HG03460 (cell line): ENCODE measurements around the gene RASEF.
A peak's percentile ranks its signal among the peaks of the same experiment; 100 is the strongest.
"Not testable (repeated sequence)": the region's sequence is repeated elsewhere in the genome, so short reads cannot be mapped to it uniquely, and the experiment has no call there.

Source experiments
- ATAC-seq: cut with Tn5 transposase; IDR thresholded peaks from one replicate; pipeline ENCODE4 v1.9.1; 2021; ENCODE audit not compliant: unreplicated experiment

Gene RASEF

DNA sequence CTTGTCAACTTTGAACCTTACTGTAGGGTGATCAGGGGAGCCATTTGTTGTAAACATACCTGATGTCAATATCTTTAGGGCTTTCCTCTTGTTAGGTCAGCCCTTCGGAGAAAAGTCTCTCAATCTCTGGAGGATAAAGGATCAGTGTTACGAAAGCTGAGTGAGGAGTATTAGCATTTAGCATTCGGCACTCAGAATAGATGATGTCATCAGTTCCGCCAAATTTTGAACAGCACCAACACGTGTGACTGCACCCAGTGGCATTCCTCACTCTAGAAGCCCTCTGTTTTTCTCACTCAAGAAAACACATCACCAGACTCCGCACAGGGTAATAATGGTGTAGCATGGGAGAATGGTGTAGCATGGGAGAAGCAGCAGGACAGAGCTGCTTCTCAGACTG is 87.8 kb downstream of the RASEF start:
- ATAC-seq, result no peak

DNA sequence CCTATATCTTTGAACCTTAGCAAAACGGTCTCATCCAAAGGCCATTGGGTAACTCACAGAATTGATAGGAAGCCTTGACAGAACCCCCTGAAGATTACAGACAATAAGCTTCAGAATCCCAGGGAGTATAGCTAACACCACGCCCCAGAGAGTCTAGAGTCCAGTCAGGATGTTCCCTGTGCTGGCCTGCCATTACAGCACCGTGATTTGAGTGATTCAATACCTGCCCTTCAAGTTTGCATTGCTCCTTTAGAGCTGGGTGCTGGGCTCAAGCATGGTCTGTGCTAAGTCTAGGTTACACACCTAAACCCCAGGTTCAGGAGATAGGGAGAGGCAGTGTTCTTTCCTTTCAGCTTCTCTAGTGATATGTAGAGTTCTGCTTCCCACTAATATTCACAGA is 90.5 kb downstream of the RASEF start:
- ATAC-seq, result no peak

DNA sequence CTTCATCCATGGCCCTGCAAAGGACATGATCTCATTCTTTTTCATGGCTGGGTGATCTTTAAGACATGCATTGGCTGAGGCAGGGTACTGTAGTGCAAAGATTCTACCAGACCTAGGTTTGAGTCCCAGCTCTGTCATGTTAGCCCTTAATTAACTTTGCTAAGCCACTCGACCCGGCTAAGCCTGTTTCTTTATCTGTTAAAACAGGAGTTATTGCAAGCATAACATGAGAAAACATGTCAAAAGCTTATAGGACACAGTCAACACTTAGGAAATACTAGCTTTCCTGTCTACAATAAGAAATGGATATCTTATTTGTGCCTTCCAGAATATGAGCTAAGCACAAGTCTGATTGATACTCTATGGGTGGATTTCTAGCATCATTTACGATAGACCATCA is 92.6 kb downstream of the RASEF start:
- ATAC-seq, result no peak

DNA sequence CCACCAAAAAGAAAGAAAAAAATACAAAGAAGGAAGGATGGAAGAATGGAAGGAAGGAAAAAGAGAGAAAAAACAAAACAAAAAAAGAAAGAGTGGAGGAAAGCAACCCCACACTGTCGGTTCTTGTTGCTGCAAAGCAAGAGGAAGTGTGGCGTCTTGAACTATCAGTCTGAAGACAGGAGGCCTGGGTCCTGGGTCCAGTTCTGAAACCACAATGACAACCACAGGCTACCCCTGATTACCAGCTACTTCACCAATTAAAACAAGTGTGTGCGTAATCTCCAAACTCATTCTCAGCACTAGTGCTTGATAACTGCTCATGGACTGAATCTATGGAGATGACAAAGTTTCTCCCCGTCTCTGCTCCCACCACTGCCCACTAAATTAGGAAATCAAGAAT is 93.7 kb downstream of the RASEF start:
- ATAC-seq, result no peak

DNA sequence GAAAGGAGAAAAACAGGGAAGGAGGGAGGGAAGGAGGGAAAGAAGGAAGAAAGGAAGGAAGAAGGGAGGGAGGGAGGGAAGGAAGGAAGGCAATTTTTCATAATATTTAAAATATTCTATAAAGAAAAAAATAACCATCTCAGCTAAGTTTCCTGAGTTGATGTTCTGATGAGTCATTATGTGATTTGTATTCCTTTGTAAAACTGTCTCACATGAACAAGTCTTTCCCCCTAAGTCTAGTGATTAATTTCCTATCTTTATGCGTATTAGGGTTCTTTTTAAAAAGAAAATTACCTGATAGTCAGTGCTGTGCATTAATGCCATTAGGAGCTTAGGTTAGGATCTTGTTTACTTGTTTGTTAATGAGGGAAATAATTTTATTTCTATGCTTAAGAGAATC is 94.1 kb downstream of the RASEF start:
- ATAC-seq, result no peak

DNA sequence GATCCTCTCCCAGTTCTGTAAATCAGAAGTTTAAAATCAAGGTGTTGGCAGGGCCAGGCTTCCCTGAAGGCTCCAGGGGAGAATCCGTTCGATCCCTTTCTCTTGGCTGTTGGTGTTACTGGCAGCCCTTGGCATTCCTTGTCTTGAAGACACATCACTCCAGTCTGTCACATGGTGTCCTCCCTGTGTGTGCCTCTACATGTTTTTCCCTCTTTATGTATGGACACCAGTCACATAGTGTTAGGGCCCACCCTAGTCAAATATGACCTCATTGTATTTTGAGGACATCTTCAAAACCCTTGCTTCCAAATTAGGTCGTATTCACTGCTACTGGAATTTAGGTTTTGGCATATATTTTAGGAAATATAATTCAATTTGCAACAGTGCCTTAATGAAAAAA is 94.6 kb downstream of the RASEF start:
- ATAC-seq, result no peak

DNA sequence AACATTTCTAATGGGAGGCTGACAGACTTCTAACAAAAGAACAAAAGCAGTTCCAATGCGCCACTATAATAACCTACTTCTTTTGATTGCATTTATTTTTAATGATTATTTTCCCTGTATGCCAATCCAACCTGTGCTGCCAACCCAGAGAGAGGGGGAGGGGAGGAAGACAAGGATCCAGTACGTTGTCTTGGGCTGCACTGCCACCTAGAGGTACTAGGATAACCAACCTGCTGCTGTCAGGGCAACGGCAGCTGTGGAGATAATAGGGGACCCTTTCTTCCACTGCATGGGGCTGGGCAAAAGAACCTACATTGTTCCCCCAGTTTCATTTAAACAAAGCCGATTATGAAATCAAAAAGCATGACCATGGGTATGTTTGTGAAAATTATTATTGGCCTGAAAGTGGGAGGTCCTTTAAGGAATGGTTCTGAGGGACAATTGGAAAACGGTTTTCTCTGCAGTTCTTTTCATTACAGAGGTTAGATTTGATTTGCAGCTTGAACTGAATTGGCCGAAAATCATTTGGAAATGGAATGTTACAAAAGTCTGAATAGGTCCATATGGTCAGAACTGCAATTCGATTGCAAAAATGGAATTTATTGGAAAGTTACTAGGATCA is 101.3 kb downstream of the RASEF start:
- peak; percentile 87 for ATAC-seq

DNA sequence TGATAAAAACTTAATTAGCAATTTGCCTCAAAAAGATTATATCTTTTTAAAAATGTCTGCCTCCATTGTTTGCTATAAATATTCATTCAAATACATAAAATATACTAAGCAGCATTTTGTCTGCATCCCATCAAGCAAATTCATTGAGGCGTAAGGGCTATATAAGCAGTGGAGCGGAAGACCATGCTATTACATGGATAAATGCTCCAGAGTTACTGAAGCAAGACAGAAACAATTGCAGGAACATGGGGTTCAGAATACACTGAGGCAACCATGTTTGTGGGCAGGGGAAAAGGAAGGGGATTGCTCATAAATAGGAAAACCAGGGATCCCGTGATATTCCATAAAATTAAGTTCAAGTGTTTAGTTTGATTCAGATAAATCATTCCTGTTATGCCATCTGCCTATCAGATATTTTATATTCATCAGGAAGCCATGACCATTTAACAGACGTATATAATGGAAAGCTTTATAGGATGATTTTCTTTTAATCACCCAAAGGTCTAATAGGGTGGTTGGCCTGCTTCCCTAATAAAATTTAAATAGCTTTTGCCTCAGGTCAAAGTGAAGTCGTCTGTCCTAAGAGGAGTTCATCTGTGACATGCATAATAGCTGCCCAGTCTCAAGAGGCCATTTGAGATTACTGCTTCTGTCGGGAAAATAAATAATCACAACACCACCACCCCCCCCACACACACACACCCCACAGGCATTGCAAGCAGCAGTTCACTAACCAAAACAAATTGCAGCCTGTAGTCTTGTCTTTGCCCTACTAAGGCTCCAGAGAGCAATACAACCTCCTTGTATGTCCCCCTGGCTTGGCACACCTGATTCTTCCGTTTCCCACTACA is 105.2 kb downstream of the RASEF start:
- ATAC-seq, result no peak

DNA sequence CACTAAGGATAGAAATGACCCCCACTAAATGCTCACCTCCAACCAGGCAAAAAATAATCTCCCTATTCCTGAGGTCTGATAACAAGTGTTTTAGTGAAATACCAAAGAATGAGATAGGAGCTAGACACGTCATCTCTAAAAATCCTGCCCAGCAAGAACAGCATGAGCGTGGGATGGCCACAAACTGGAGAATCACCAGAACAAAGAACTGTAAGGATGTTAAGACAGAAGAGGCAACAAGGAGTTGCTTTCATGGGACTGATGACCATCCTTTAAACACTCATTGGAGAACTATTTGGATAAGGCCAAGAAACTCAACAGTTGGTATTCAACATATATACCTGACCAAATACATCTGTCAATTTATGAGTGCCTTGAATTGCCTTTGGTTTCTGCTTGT is 113.7 kb downstream of the RASEF start:
- no peak for ATAC-seq

DNA sequence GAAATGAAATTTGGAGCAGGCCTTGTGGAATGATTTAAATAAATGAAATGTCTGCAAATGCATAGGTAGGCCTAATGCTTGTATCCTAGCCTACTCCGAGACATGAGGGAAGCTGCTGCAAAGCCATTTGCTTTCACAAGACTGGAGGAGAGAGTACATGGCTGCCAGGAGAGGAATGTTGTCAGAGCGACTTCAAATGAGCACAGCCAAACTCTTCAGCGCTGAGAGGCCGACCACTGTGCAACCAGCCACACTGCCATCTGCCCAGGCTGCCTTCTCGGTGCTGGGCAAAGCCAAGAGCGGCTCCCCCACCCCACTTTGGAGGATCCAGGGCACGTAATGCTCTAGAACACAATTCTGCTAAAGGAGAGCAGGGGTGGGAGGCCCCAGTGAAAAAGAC is 122.6 kb downstream of the RASEF start:
- ATAC-seq, result no peak

DNA sequence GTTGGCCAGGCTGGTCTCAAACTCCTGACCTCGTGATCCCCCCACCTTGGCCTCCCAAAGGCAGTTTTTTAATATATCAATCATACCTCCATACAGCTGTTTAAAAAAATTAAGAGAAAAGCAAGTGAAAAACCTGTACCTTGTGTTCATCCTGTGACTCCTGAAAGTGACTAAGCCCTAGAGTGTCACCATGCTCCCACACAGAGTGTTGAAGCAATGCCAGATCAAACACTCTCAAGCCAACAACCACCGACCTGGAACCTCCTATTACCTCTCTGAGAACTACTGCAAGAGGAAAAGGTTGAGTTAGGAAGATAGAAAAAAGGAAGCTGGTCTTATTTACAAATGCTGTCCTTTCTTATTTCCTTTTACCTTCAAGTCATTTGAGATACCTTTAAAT is 123.5 kb downstream of the RASEF start:
- ATAC-seq, result no peak

DNA sequence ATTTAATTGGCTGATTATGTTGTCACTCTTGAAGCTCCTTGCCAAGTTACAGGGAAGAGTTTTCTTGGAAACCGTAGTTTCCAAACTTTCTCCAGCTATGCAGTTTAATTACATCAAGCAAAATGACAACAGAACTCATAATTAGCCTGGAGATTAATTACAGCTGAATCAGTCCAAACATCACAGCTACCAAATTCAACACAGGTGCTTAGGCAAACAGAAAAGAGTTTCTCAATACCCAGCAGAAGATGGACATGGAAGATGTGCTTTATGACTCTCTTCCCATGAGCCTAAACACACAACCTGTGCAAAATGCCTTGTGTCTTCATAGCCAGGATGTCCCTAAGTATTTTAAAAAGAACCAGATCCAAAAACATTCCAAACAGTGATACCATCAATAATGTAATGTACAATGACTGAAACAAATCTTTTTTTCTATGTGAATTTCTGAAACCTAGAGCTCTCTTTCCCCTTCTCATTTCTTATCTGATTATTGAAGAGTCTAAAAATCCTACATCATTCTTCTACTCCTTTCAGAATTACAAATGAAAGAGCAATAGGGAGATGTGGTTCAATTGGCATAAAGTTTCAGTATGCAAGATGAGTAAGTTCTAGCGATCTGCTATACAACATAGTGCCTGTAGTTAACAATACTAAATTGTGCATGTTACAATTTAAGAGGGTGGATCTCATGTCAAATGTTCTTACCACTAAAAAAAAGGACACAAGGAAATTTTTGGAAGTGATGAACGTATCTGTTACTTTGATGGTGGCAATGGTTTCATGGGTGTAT is 124.3 kb downstream of the RASEF start:
- no peak for ATAC-seq

DNA sequence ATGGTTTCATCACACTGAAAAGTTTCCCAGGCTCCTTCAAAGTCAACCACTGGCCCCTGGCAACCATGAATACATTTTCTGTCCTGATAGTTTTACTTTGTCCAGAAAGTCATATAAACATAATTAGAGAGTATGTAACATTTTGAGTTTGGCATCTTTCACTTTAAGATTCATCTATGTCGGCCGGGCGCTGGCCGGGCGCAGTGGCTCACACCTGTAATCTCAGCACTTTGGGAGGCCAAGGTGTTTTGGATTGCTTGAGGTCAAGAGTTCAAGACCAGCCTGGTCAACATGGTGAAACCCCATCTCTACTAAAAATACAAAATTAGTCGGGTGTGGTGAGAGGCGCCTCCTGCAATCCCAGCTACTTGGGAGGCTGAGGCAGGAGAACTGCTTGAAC is 126.4 kb downstream of the RASEF start:
- not testable (repeated sequence) for ATAC-seq

DNA sequence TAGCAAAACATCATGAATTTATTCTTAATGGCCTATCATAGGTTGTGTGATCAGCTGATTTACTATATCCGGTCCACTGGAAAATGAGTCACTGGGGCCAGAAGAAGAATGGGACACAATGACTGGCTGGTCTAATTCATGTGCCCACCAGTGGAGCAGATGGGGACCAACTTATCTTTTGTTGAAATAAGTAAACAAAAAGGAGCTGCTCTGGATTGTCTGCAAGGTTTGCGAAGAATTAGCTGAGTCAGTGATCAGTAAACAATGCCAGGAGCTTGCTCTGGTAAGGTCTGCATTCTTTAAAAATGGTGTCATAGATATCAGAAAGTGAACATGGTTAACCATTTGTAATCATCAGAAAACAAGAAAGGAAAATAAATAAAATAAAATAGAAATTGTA is 128.0 kb downstream of the RASEF start:
- ATAC-seq, result no peak

DNA sequence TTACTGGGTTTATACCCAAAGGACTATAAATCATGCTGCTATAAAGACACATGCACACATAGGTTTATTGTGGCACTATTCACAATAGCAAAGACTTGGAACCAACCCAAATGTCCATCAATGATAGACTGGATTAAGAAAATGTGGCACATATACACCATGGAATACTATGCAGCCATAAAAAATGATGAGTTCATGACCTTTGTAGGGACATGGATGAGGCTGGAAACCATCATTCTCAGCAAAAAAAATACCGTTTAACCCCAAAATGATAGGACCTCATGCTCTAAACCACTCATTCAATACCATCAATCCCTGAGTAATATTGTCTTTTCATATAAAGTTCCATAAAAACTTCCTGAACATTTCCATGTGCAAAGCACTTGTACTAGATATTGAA is 128.9 kb downstream of the RASEF start:
- ATAC-seq, result not testable (repeated sequence)

DNA sequence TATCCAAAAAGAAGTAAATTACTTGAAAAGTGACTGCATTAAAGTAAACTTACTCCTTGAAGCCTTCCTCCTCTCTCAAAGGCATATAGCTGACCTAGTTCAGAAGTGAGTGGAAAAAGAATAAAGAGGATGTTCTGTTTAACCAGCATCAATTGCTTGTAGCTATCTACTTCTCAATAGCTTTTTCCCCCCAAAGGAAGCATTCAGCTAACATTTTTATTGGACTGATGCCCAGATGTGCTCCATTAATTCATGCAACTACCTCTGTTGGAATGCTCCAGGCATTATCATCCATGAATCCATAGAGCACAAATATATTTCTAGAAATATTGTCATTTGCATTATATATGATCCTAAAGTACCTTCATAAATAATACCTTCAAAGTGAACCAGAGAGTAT is 132.8 kb downstream of the RASEF start:
- ATAC-seq, result no peak
